AG04450 (cell line): ENCODE results near the gene ABI1. TPM values are rescaled to one million over a fixed set of nuclear protein-coding genes. Genes with fewer than 3 reads are reported as not detected.

Source experiments
- CTCF ChIA-PET: fragments of 300-600, 350-600 bp; formaldehyde crosslinking; extraction: SDS; loops from one replicate; lab custom pipeline; 2022; ENCODE audit warnings: antibody characterized with exemption, inconsistent platforms; lab: Charles Lee
- POLR2A ChIA-PET: fragments of 350-600 bp; formaldehyde crosslinking; extraction: SDS; loops from one replicate; lab custom pipeline; 2021; ENCODE audit warnings: antibody characterized with exemption, inconsistent platforms; lab: Yijun Ruan, JAX
- DNase-seq: peaks from one replicate; pipeline ENCODE4 v3.0.0-alpha.2; 2011; ENCODE audit warnings: low read depth, low spot score
- H3K27ac ChIP-seq: one replicate; pipeline ENCODE4 v1.5.1; 2012; ENCODE audit warnings: low read depth, low read length, control low read depth
- H3K27me3 ChIP-seq: one replicate; pipeline ENCODE4 v1.6.0; 2012; ENCODE audit warnings: low read length; ENCODE audit not compliant: control insufficient read depth, insufficient read depth
- H3K4me3 ChIP-seq: 2 replicates; pipeline ENCODE4 v1.5.1; 2011; ENCODE audit warnings: mild to moderate bottlenecking, low read depth, low read length, control low read depth
- H3K9me3 ChIP-seq: 2 replicates; pipeline ENCODE4 v1.5.1; 2012; ENCODE audit warnings: low read length; ENCODE audit not compliant: control insufficient read depth, insufficient read depth
- polyA plus RNA-seq: library from polyadenylated mRNA; depleted of rRNA; stranded (reverse); fragments of >200 nt; gene quantifications from 2 replicates; pipeline ENCODE4 v1.2.3, GENCODE V29; 2011
- TF ChIP-seq, protein P1 (sequence below): IDR thresholded peaks from 2 replicates; pipeline ENCODE4 v1.5.1; 2011; ENCODE audit warnings: low read depth, low read length, control low read depth, inconsistent platforms

Gene ABI1
- polyA plus RNA-seq, 1 experiment: 64.2 TPM

DNA sequence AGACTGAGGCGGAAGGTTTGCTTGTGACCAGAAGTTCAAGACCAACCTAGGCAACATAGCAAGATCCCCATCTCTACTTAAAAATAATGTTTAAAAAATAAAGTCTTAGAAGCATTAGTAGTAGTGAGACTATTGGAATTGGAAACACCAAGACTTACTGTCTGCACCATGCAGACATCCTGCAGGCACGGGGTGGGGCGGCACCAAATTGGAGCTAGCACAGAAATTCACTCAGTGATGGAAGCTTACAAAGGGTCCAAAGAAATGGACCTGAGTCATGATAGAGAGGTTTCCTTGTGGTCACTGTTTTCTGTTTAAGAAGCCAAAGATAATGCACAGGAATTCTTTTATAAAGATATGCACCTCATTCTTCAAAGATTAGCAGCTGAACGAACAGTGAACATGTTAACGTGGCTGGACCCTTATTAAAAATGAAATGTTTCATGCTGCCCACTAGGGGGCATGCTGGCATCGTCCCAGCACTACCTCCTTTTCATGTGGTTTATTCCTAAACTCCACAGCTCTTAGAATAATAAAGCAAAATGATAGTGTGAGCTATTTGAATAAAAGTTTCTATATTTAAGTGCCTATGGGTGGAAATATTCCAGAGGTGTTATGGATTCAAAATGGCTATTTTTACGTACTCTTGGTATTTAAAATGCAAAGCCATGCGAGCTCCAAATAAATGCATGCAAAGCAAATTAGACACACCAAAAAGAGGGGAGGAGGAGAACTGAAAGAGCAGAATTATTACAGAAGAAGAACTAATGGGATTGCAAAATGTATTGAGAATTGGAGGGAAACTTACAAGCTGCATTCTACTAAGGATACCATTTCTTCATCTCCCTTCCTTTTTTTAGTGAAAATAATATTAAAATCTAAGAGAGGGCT lies 134.7 kb downstream of the ABI1 start:
- TF ChIP-seq, protein P1, sequence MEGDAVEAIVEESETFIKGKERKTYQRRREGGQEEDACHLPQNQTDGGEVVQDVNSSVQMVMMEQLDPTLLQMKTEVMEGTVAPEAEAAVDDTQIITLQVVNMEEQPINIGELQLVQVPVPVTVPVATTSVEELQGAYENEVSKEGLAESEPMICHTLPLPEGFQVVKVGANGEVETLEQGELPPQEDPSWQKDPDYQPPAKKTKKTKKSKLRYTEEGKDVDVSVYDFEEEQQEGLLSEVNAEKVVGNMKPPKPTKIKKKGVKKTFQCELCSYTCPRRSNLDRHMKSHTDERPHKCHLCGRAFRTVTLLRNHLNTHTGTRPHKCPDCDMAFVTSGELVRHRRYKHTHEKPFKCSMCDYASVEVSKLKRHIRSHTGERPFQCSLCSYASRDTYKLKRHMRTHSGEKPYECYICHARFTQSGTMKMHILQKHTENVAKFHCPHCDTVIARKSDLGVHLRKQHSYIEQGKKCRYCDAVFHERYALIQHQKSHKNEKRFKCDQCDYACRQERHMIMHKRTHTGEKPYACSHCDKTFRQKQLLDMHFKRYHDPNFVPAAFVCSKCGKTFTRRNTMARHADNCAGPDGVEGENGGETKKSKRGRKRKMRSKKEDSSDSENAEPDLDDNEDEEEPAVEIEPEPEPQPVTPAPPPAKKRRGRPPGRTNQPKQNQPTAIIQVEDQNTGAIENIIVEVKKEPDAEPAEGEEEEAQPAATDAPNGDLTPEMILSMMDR: peak; percentile 84
- H3K9me3 ChIP-seq: no peaks in the 10 kb centered on the region
- no peak overlapping the region for H3K27ac ChIP-seq
- ChIA-PET CTCF (interaction anchor here (0.5 to 9.4 kb wide), 49 partner anchors 9 to 1232 kb away, joined by 3 to 375 read pairs (median 6); partner anchors contain the start of genes ABI1 and PDSS1), POLR2A (interaction anchor here (0.7 to 1.0 kb wide), 2 partner anchors 125 to 135 kb away, joined by 3 to 6 read pairs; partner anchors contain the start of gene ABI1)
- no peaks in the 10 kb centered on the region for H3K27me3 ChIP-seq
- DNase-seq: peak; percentile 55
- H3K4me3 ChIP-seq: no peak overlapping the region

DNA sequence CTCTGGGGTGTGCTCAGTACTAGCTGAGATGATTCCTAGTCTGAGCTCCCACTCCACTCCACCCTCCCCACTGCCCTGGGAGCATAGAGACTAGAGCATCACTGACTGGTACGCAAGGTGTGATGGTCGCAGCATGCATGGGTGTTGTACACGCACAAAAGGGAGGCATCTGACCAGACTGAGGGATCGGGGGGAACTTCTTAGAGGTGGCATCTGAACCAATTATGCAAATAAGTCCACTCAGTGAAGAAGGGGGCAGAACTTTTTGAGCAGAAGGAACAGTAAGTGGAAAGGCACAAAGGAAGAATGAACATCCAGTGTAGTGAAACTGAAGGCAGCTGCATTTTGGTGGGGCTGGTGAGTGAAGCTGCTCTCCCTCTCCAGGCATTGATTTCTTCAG lies 137.7 kb downstream of the ABI1 start:
- Histone ChIP-seq H3K4me3 (no peak overlapping the region), H3K27ac (no peak overlapping the region), H3K9me3 (no peaks in the 10 kb centered on the region), H3K27me3 (no peaks in the 10 kb centered on the region)
- TF ChIP-seq, protein P1: no peak
- ChIA-PET POLR2A (interaction anchor here (0.5 kb wide), 1 partner anchor 149 kb away, joined by 3 read pairs; no protein-coding TSS in a partner anchor), CTCF (interaction anchor here (0.7 to 9.4 kb wide), 2 partner anchors 139 to 159 kb away, joined by 3 to 375 read pairs; no protein-coding TSS in a partner anchor)
- no peak for DNase-seq

DNA sequence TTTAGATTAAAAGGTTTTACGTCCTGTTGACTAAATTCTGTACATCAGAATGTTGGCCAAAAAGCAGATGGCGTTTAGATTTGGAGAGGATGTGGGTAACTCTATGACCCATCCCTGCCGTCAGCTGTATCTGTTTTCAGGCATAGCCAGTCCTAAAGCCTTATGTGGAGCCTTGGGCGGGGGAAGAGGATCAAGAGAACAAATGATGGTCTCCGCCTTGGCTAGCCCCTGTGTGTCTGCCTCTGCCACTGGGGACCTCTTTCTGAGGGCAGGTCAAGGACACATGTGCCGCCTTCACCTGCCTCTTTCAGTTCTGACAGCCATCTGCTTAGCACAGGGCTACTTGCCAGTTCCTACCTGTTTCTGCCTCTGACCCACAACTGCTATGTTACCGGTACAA lies 139.2 kb downstream of the ABI1 start:
- ChIA-PET POLR2A (no interaction called here), CTCF (interaction anchor here (9.4 kb wide), 1 partner anchor 160 kb away, joined by 375 read pairs; no protein-coding TSS in a partner anchor)
- no peaks in the 10 kb centered on the region for H3K27me3 ChIP-seq
- no peaks in the 10 kb centered on the region for H3K9me3 ChIP-seq
- TF ChIP-seq, protein P1: no peak
- no peak overlapping the region for H3K4me3 ChIP-seq
- no peak for DNase-seq
- no peak overlapping the region for H3K27ac ChIP-seq

DNA sequence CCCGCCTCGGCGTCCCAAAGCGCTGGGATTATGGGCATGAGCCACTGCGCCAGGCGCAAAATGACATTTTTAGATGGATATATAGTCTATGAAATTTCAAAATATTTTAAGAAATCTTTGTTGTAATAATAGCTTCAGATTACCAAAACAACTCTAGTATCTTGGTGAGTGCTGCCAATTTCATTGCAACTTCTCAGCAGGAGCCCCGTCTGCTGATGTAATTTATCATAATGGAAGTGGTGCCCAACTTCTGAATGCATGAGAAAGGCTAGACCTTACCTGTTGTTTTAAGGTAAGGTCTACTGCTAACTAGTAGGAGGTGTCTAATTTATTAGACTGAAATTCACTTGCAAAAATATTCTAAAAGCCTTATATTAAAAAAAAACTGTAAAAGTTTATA lies 143.3 kb downstream of the ABI1 start:
- no peak for DNase-seq
- Histone ChIP-seq H3K9me3 (no peaks in the 10 kb centered on the region), H3K27me3 (no peaks in the 10 kb centered on the region), H3K4me3 (no peak overlapping the region), H3K27ac (no peak overlapping the region)
- TF ChIP-seq, protein P1: no peak
- ChIA-PET CTCF (interaction anchor here (2.9 kb wide), 1 partner anchor 9 kb away, joined by 17 read pairs; no protein-coding TSS in a partner anchor), POLR2A (no interaction called here)

DNA sequence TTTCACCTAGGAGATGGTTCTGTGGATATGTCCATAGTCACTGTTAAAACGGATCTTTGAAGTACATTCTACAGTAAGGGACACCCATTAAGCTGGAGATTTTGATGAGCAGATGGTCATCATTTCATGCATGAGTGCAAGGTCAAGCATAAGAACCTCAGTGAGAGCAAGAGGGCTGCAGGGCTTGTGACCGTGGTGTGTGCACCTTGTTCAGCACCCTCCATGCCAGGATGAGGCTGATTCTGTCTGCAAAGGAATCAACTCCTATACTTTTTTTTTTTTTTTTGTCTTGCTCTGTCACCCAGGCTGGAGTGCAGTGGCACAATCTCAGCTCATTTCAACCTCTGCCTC lies 145.6 kb downstream of the ABI1 start:
- ChIA-PET CTCF (interaction anchor here (1.5 kb wide), 1 partner anchor 167 kb away, joined by 5 read pairs; no protein-coding TSS in a partner anchor), POLR2A (no interaction called here)
- no peak overlapping the region for H3K4me3 ChIP-seq
- no peaks in the 10 kb centered on the region for H3K27me3 ChIP-seq
- no peak overlapping the region for H3K27ac ChIP-seq
- TF ChIP-seq, protein P1: no peak
- no peaks in the 10 kb centered on the region for H3K9me3 ChIP-seq
- DNase-seq: no peak
